NCI-H2171 (cell line): ENCODE measurements around the gene SUN1.

Experiments used
- DNase-seq: peaks from one replicate; lab custom pipeline; 2025; lab: John Stamatoyannopoulos, UW

SUN1 gene

GRCh38 chr7:907158-907980 is 75.1 kb downstream of the SUN1 start:
- no peak for DNase-seq

DNA sequence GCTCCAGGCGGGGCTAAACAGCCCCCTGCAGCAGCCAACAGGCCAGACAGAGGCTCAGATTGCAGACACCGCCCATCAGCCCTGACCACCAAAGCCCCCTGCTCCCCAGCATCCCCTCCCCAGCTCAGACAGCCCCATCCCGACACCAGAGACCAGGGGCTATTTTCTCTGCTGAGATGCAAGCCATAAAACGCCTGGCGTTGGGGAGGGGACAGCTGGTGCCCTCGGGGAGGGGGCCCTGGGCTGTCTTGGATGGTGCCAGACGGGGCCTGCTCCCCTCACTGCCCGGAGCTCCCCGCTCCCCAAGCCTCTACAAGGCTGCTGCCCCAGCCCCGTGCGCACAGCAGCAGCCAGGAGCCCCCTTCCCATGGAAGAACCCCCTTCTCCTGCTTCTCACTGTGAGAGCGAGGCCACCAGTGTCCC is 75.9 kb downstream of the SUN1 start:
- DNase-seq, result no peak

DNA sequence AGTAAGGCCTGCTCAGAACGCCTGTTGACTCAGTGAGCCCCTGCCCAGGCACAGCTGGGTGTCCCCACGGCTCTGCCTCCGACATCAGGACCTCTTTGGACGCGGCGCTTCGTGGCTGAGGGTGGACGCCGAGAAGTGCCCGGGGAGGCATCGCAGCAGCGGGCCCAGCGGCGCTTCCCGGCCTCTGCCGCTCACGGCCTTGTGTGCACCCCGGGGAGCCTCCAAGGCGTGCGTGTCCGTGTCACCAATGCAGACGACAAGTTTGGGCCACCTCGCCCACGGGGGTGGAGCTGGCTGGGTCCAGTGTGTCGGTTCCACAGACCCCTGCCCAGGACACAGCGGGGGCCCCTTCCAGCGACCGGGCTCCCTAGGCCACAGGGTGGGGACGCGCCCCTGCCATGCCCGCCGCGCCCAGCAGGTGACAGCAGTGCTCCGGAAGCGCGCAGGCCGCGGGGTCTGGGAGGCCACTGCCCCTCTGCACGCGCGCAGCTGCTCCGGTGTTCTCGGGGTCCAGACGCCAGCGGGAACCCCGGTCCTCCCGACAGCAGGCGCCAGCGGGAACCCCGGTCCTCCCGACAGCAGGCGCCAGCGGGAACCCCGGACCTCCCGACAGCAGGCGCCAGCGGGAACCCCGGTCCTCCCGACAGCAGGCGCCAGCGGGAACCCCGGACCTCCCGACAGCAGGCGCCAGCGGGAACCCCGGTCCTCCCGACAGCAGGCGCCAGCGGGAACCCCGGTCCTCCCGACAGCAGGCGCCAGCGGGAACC is 76.5 kb downstream of the SUN1 start:
- peak; percentile 35 for DNase-seq

- DNase-seq, result peak; percentile 56
Observed at GRCh38 chr7:909358-910329, 77.4 kb downstream of the SUN1 start.

DNA sequence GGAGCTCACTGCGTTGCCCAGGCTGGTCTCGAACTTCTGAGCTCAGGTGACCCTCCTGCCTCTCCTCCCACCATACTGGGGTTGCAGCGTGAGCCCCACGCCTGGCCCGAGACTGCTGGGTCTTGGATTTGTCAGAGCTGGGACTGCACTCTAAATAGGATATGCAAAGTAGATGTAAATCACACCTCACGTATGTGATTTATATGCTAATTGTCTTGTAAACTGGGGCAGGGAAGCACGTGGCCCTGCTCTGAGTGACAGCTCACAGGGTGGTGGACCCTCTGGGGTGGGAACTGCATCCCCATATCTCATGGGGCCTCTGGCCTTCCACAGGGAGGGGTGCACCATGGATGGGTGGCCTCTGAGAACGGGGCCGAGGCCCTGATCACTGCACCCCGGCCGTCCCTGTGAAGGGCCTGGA is 78.2 kb downstream of the SUN1 start:
- no peak for DNase-seq

- no peak for DNase-seq
Observed at GRCh38 chr7:910931-911431, 78.7 kb downstream of the SUN1 start.

- DNase-seq, result no peak
Observed at GRCh38 chr7:911791-912480, 79.7 kb downstream of the SUN1 start.

GRCh38 chr7:913736-914520 is 81.7 kb downstream of the SUN1 start:
- no peak for DNase-seq

- DNase-seq, result no peak
Observed at GRCh38 chr7:914521-915194, 82.4 kb downstream of the SUN1 start.

DNA sequence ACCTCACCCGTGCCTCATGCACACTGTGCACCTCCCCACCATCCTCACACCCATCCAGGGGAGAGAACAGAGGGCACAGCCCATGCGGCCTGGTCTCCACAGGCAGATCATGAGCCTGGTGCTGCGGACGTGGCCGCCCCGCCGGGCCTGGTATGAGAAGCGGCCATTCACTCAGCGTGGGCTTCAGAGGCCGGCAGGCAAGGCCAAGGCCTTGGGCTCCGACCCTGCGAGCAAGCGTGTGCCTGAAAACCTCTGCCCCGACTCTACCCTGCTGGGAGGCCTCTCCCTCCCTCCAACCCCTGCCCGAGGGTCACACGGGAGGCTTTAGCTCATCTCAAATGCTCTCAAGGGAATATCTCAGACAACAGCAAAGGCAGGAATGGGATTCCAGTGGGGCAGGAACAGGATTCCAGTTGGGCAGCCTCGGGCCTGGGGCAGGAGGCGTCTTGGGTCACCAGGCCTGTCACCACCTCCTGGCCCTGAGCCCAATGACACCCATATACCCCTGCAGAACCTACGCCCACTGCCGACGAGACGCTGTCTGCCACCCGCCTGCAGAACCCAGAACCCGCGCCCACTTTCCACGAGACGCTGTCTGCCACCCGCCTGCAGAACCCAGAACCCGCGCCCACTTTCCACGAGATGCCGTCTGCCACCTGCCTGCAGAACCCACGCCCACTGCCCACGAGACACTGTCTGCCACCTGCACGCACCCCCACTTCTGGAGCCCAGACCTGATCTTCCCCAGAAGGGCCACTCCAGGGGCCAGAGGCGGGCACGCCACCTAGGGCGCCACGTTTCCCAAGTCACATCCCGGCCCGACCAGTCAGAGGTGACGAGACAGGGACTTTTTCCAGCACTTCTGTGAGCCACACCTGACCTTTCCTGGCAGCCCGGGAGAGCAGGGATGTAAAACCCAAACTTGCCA is 83.3 kb downstream of the SUN1 start:
- peak; percentile 22 for DNase-seq

DNA sequence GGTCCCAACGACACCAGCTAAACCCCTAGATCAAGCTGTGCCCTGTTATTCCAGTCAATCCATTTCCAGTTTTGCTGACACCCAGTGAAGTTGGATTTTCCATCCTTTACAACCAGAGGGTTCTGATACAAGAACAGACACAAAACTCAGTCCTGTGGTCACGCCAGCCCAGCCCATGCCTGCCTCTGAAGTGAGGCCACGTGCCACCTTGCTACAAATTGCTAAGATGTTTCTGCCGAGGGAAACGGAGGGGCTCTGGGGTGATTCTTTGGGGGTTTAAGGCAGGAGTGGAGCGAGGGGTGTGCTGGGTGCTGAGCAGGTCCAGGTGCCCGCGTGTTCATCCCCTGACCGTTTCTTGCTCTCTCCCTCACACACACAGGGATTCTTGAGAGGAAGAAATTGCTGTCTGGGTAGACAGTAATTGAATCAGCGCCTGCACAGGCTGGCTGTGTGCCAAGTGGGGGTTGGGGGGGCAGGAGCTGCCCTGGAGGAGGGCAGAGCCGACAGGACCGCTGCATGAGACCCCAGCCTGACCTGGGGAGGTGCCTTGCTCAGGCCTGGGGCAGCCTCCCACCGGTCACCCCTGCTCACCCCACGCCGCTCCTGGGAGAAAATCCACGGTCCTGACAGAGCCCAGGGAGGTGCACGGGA is 84.1 kb downstream of the SUN1 start:
- no peak for DNase-seq

DNA sequence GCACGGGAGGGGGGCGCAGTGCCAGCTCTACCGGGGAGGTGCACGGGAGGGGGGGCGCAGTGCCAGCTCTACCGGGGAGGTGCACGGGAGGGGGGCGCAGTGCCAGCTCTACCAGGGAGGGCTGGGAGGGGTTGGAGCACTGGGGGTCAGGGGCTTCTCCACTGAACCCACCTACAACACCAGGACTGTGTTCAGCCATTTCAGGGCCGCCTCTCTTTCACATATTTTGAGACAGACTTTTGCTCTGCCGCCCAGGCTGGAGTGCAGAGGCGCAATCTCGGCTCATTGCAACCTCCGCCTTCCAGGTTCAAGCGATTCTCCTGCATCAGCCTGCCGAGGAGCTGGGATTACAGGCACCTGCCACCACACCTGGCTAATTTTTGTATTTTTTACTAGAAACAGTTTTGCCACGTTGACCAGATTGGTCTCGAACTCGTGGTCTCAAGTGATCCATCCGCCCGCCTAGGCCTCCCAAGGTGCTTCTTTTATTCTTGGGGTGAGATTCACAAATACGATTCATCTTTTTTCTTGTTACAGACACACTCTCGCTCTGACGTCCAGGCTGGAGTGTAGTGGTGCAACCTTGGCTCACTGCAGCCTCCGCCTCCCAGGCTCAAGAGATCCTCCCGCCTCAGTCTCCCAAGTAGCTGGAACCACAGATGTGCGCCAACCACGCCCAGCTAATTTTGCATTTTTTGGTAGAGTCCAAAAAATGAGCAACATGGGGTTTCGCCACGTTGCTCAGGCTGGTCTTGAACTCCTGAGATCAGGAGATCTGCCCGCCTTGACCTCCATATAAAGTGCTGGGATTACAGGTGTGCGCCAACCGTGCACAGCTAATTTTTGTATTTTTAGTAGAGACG is 85.2 kb downstream of the SUN1 start:
- DNase-seq, result no peak

DNA sequence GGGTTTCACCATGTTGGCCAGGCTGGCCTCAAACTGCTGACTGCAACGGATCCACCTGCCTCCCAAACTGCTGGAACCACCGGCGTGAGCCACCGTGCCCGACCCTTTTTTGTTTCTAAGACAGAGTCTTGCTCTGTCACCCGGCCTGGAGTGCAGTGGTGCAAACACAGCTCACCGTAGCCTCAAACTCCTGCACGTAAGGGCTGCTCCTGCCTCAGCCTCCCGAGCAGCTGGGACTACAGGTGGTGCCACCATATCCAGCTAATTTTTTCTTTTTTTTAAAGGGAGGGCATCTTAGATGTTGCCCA is 85.8 kb downstream of the SUN1 start:
- DNase-seq, result no peak

GRCh38 chr7:918441-919113 is 86.3 kb downstream of the SUN1 start:
- no peak for DNase-seq

DNA sequence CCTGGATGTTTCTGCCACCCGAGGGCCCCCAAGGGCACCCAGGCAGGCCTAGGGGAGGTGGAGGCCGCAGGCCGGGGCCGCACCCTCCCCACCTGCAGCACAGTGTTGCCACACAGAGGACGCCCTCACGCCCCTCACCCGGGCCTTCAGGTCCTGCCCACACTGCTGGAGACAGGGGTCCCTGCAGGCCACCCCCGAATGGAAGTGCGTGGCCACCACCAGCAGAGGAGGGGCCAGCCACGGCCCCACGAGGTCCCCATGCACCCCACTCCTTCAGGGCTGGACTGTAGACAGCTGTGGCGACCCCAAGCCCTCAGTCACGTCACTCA is 86.8 kb downstream of the SUN1 start:
- DNase-seq, result no peak

DNA sequence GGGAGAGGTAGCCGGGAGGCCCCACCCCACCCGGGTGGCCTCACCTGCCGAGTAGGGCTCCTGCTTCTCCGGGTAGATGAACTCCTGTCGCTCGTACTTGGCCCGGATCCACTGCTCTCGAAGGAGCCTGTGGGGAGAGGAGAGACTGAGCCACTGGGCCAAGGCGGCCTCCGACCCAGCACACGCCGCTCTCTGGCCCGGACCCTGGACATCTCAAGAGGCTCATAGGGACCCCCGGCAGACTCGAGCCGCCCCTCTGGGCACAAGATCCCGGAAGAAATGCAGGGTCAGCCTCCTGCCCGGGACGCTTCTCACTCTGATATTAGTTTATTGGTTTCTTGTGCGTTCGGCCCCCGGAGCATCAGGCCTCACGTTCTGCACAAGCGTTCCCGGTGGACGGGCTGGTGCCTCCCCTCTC is 87.7 kb downstream of the SUN1 start:
- no peak for DNase-seq
